NCI-H2196 treated with DMSO at 0.1 percent for 48 hours (cell line): ENCODE data around the gene TUBB1.
"Not testable (repeated sequence)": the region's sequence is repeated elsewhere in the genome, so short reads cannot be mapped to it uniquely, and the experiment has no call there.

Experiments used
- DNase-seq: peaks from one replicate; lab custom pipeline; 2025; ENCODE audit not compliant: unreplicated experiment; lab: John Stamatoyannopoulos, UW

Gene TUBB1

GRCh38 chr20:59018817-59019216 is 412 bp upstream of the TUBB1 start:
- DNase-seq: no peak

- DNase-seq: no peak
Measured at GRCh38 chr20:59020938-59021551, 1.8 kb downstream of the TUBB1 start.

- DNase-seq: no peak
Measured at GRCh38 chr20:59022754-59023153, 3.5 kb downstream of the TUBB1 start.

GRCh38 chr20:59023616-59024015 is 4.4 kb downstream of the TUBB1 start:
- no peak for DNase-seq

GRCh38 chr20:59024111-59024530 is 4.9 kb downstream of the TUBB1 start:
- no peak for DNase-seq

GRCh38 chr20:59025086-59025485 is 5.9 kb downstream of the TUBB1 start:
- DNase-seq: no peak

- DNase-seq: no peak
Measured at GRCh38 chr20:59025511-59025910, 6.3 kb downstream of the TUBB1 start.

GRCh38 chr20:59026904-59027740 is 7.9 kb downstream of the TUBB1 start:
- DNase-seq: no peak

- no peak for DNase-seq
Measured at GRCh38 chr20:59027741-59028320, 8.6 kb downstream of the TUBB1 start.

- no peak for DNase-seq
Measured at GRCh38 chr20:59028812-59029211, 9.6 kb downstream of the TUBB1 start.

GRCh38 chr20:59030911-59031563 is 11.8 kb downstream of the TUBB1 start:
- DNase-seq: no peak

GRCh38 chr20:59031564-59032022 is 12.4 kb downstream of the TUBB1 start:
- no peak for DNase-seq

- DNase-seq: peak; percentile 96
Measured at GRCh38 chr20:59032023-59032712, 12.9 kb downstream of the TUBB1 start, which contains the start of gene ATP5F1E. TSS of gene ATP5F1E (minus strand) at chr20:59032335. CDS start at chr20:59032251, 84 bp downstream.

GRCh38 chr20:59032713-59033059 is 13.5 kb downstream of the TUBB1 start:
- peak; percentile 29 for DNase-seq

- no peak for DNase-seq
Measured at GRCh38 chr20:59033093-59033492, 13.9 kb downstream of the TUBB1 start.

- no peak for DNase-seq
Measured at GRCh38 chr20:59033616-59034165, 14.5 kb downstream of the TUBB1 start.

GRCh38 chr20:59035381-59035780 is 16.2 kb downstream of the TUBB1 start:
- no peak for DNase-seq

- DNase-seq: no peak
Measured at GRCh38 chr20:59037386-59037785, 18.2 kb downstream of the TUBB1 start.

- DNase-seq: no peak
Measured at GRCh38 chr20:59039233-59039632, 20.0 kb downstream of the TUBB1 start.

GRCh38 chr20:59040667-59041066 is 21.4 kb downstream of the TUBB1 start:
- no peak for DNase-seq

GRCh38 chr20:59041487-59041886 is 22.3 kb downstream of the TUBB1 start:
- not testable (repeated sequence) for DNase-seq
